PC-9 (cell line): ENCODE data around the gene TAGLN2.

Experiments
- EZH2 ChIP-seq: fragments of 200-600 bp; sonication (generic); IDR thresholded peaks from 2 replicates; pipeline ENCODE4 v1.8.0; 2017; ENCODE audit warnings: antibody characterized with exemption, low read depth
- TF ChIP-seq, protein P1 (sequence below): fragments of 200-600 bp; sonication (generic); conservative IDR thresholded peaks from 2 replicates; pipeline ENCODE4 v1.6.1; 2017; ENCODE audit warnings: mixed run types, antibody characterized with exemption, mild to moderate bottlenecking, moderate library complexity

DNA sequence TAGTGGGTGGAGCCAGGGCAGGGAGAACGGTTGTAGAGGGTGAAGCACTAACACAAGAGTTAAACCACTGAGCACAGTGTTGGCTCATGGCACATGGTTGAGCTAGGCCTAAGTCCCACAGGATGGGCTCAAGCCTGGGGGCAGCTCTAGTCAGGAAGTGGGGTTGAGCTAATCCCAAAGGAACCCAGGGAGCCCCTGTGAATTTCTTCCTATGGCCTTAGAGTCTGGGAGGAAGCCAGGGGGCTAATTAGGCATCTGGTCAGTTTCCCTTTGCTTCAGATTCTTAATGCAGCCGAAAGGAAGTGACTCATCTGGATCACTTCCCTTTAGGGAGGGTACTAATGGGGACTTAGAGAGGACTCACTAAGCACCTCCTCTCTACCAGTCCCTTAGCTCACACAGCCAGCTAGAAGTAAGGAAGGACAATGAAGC is 35.5 kb downstream of the TAGLN2 start:
- TF ChIP-seq, protein P1, sequence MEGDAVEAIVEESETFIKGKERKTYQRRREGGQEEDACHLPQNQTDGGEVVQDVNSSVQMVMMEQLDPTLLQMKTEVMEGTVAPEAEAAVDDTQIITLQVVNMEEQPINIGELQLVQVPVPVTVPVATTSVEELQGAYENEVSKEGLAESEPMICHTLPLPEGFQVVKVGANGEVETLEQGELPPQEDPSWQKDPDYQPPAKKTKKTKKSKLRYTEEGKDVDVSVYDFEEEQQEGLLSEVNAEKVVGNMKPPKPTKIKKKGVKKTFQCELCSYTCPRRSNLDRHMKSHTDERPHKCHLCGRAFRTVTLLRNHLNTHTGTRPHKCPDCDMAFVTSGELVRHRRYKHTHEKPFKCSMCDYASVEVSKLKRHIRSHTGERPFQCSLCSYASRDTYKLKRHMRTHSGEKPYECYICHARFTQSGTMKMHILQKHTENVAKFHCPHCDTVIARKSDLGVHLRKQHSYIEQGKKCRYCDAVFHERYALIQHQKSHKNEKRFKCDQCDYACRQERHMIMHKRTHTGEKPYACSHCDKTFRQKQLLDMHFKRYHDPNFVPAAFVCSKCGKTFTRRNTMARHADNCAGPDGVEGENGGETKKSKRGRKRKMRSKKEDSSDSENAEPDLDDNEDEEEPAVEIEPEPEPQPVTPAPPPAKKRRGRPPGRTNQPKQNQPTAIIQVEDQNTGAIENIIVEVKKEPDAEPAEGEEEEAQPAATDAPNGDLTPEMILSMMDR, result no peak
- no peak for TF ChIP-seq EZH2
